BE2C (cell line): ENCODE data around the gene HDAC4.

Source experiments
- DNase-seq: peaks from one replicate; pipeline ENCODE4 v3.0.0-alpha.2; 2020
- H3K27me3 ChIP-seq: fragments of 250-450 bp; sonication (Bioruptor Pico); 2 replicates; pipeline ENCODE4 v1.5.1; 2020; ENCODE audit warnings: mild to moderate bottlenecking
- H3K36me3 ChIP-seq: fragments of 250-450 bp; sonication (Bioruptor Pico); 2 replicates; pipeline ENCODE4 v1.5.1; 2020; ENCODE audit warnings: mild to moderate bottlenecking
- H3K4me1 ChIP-seq: fragments of 250-450 bp; sonication (Bioruptor Pico); 2 replicates; pipeline ENCODE4 v1.5.1; 2020
- H3K4me3 ChIP-seq: 2 replicates; pipeline ENCODE4 v1.5.1; 2011; ENCODE audit warnings: low read depth, low read length
- H3K9me3 ChIP-seq: fragments of 250-450 bp; sonication (Bioruptor Pico); 2 replicates; pipeline ENCODE4 v1.5.1; 2020
- TF ChIP-seq, protein P1 (sequence below): IDR thresholded peaks from 2 replicates; pipeline ENCODE4 v1.5.1; 2012; ENCODE audit warnings: mild to moderate bottlenecking, low read depth, low read length

HDAC4 gene

DNA sequence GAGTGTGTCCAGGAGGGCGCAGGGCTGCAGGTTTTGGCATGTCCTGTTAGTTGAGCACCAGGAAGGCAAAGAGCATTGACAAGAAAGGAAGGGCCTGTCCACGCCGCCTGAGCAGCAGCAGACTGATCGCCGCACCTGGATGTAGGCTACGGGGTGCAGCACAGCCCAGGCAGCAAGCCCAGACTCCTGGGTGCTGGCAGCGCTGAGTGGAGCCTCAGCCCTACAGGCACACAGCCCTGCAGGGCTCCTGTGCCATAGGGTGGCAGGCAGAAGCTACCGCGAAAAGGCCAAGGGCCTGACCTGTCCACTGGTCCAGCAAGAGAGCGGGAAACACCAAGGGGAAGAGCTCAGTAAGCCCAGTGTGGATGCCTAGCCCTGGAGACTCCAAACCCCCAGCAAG lies 198.0 kb downstream of the HDAC4 start:
- Histone ChIP-seq H3K27me3 (no peaks in the 10 kb centered on the region), H3K4me3 (no peak overlapping the region), H3K4me1 (no peaks in the 10 kb centered on the region), H3K9me3 (no peaks in the 10 kb centered on the region), H3K36me3 (peaks cover 6% of the 10 kb centered on the region)
- TF ChIP-seq, protein P1, sequence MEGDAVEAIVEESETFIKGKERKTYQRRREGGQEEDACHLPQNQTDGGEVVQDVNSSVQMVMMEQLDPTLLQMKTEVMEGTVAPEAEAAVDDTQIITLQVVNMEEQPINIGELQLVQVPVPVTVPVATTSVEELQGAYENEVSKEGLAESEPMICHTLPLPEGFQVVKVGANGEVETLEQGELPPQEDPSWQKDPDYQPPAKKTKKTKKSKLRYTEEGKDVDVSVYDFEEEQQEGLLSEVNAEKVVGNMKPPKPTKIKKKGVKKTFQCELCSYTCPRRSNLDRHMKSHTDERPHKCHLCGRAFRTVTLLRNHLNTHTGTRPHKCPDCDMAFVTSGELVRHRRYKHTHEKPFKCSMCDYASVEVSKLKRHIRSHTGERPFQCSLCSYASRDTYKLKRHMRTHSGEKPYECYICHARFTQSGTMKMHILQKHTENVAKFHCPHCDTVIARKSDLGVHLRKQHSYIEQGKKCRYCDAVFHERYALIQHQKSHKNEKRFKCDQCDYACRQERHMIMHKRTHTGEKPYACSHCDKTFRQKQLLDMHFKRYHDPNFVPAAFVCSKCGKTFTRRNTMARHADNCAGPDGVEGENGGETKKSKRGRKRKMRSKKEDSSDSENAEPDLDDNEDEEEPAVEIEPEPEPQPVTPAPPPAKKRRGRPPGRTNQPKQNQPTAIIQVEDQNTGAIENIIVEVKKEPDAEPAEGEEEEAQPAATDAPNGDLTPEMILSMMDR, result no peak
- DNase-seq, result no peak

DNA sequence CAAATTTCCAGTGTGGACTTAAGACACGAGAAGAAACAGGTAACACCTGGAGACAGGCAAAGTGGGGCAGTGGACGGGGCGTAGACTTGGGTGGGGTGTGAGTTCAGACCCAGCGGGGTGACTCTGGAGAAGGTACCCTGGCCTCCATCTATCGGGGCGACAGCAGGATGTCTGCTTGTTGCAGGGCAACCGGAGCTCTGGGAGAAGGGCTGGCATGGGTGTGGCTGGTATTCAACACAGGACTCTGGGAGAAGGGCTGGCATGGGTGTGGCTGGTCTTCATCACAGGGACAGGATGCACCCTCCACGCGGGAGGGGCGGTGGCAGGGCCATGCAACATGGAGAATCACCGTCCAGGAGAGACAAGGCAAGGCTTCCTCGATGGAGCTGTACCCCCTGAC lies 198.5 kb downstream of the HDAC4 start:
- H3K36me3 ChIP-seq, result peaks cover 8% of the 10 kb centered on the region
- no peak for DNase-seq
- no peaks in the 10 kb centered on the region for H3K4me1 ChIP-seq
- no peaks in the 10 kb centered on the region for H3K27me3 ChIP-seq
- H3K4me3 ChIP-seq, result no peak overlapping the region
- TF ChIP-seq, protein P1, result no peak
- H3K9me3 ChIP-seq, result no peaks in the 10 kb centered on the region

DNA sequence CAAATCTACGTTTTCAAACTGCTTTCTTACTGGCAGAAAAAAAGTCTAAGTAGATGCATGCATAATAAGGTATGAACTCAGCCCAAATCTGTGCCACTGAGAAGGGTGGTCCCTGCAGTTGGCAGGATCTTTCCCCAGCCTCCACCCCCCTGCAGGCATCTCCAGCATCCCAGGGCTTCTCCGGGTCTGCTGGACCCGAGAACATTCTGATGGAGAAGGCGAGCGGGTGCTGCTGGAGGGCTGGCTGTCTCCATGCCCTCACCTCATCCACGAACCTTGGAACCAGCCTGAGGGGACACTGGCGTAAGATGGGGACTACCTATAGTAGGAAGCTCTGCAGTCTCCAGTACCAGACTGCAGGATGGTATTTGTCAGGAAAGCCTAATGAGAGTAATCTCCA lies 198.9 kb downstream of the HDAC4 start:
- no peak for DNase-seq
- Histone ChIP-seq H3K36me3 (peaks cover 8% of the 10 kb centered on the region), H3K4me1 (no peaks in the 10 kb centered on the region), H3K4me3 (no peak overlapping the region), H3K9me3 (no peaks in the 10 kb centered on the region), H3K27me3 (no peaks in the 10 kb centered on the region)
- TF ChIP-seq, protein P1, result no peak

DNA sequence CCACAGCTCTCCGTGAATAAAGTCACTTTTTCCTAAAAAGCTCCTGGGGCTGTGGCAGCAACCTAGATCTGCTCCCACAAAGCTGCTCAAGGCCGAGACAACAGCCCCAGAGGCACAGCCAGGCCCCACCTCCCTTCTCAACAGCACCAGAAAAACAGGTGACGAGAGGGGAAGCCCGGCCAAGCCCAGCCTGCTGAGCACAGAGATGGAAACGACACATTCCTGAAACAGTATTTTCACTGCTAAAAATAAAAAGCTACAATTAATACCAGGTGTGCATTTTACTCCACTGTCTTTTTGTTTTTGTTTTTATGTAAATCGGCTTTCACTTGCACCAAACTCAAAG lies 199.3 kb downstream of the HDAC4 start:
- Histone ChIP-seq H3K36me3 (peaks cover 8% of the 10 kb centered on the region), H3K4me3 (no peak overlapping the region), H3K4me1 (no peaks in the 10 kb centered on the region)

DNA sequence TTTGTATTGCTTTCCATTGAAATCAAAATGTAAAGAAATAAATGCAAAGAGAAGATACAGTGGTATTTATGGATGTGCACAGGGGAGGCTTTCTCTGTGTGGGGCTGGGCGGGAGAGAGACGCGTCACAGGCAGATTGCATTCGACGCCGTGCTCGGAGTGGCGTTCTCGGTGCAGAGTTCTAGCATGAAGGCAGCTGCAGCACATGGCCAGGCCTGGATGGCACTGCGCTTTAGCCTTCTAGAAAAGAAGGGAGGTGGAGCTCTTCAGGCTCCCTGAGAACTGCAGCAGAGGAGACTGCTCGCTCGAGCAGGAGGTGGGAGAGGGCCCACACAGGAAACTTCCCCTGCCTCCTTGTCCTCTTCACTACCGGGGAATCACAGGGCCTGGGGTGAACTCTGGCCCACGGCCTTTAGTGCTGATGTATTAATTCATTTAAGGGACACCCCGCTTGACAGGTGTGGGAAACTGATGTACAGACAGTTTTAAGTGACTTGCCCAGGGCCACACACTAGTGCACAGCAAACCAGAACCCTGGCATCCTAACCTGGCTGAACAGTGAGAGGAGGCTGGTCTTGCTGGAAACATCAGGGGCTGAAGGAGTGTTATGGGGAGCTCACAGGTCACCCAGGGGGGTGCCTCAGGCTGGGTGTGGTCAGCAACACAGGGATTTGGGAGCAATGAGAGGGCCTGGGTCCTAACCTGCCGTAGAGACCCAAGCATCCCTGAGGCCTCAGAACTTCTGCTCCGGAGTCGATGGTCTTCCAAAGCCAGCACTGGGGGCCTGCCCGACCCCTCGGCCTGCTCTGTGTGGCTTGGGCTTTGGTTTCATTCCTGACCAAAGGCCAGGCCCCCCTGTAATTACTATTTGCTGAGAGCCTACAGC lies 199.9 kb downstream of the HDAC4 start:
- H3K9me3 ChIP-seq, result no peaks in the 10 kb centered on the region
- TF ChIP-seq, protein P1, result no peak

More for the DNA sequence above, 199.3 kb downstream of the HDAC4 start:
- no peak for DNase-seq
- Histone ChIP-seq H3K27me3 (no peaks in the 10 kb centered on the region), H3K9me3 (no peaks in the 10 kb centered on the region)
- TF ChIP-seq, protein P1, result no peak

DNA sequence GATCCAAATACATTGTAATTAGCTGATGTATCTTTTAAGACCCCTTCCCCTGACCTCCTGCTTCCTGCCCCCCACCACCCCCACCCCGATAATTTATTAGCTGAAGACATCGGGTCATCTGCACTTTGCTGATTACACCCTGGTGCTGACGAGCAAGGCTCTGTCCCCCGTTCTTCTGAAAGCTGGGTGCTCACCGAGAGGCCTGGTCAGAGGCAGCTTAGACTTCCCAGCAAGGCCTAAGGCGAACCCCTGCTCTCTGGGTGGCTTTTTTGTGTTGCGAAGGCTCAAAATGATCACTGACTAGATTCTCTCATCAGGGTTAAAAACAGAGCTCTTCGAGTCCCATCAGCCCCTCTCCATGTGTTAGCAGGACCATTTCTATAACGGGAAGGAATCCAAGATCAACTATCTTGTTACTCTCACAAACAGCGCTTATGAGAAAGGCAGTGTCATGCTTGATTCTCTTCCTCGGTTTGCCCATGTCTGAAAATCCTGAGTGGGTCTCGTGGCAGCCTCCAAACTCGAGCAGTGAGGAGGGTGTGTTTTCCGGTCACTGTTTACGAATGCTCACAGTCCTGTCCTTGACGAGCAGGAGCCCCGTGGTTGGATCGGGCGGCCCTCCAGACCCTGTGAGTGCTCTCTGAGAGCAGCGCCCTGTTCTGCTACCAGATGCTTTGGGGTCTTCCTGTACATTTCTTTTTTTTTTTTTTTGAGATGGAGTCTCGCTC lies 201.6 kb downstream of the HDAC4 start:
- Histone ChIP-seq H3K4me1 (no peaks in the 10 kb centered on the region), H3K36me3 (peaks cover 8% of the 10 kb centered on the region), H3K9me3 (no peaks in the 10 kb centered on the region), H3K4me3 (no peak overlapping the region), H3K27me3 (no peaks in the 10 kb centered on the region)
- DNase-seq, result no peak
- TF ChIP-seq, protein P1, result no peak

More for the DNA sequence above, 199.9 kb downstream of the HDAC4 start:
- Histone ChIP-seq H3K36me3 (peaks cover 8% of the 10 kb centered on the region), H3K27me3 (no peaks in the 10 kb centered on the region), H3K4me1 (no peaks in the 10 kb centered on the region), H3K4me3 (no peak overlapping the region)
- DNase-seq, result no peak
